SH-SY5Y (cell line): ENCODE results near the gene C1orf210.

Experiments
- GATA2 ChIP-seq: IDR thresholded peaks from 2 replicates; pipeline ENCODE4 v1.6.1; 2011; ENCODE audit warnings: mild to moderate bottlenecking, low read depth, low read length
- GATA3 ChIP-seq: IDR thresholded peaks from 2 replicates; pipeline ENCODE4 v1.6.1; 2011; ENCODE audit warnings: low read depth, mild to moderate bottlenecking, low read length, moderate library complexity

DNA sequence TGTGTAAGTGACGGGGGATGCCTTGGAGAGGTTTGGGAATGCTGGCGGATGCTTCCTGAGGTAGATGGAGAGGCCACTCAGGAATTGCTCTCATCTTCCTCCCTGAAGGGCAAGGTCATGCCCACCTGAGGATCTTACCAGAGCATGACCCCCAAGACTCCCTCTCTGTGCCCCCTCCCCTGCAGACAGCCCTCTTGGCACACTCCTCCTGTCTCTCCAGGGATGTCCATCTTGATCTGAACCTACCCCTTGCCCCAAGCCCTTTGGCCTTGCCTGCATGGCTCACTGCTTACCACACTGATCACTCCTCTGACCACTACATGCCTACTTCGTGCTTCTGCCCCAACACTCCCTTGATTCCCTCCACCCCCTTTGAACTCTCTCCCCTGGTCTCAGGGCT, 34.4 kb upstream of the C1orf210 start:
- TF ChIP-seq GATA3 = no peak
- no peak for TF ChIP-seq GATA2
